Testis (tissue), 3 donors: ENCODE data around the gene WRAP73. TPM values are rescaled to one million over a fixed set of nuclear protein-coding genes. Genes with fewer than 3 reads are reported as not detected.

ENCODE experiments used
- DNase-seq: peaks from one replicate; pipeline ENCODE4 v3.0.0-alpha.2; 2019
- H3K27ac ChIP-seq, 2 donors: fragments of 200-600 bp; sonication (generic); one replicate each; pipeline ENCODE4 v1.5.1; 2019
- H3K27me3 ChIP-seq: fragments of 200-600 bp; sonication (generic); one replicate; pipeline ENCODE4 v1.5.1; 2019
- H3K36me3 ChIP-seq: fragments of 200-600 bp; sonication (generic); one replicate; pipeline ENCODE4 v1.5.1; 2017; ENCODE audit warnings: low read depth; ENCODE audit errors: missing control alignments
- H3K4me1 ChIP-seq: fragments of 200-600 bp; sonication (generic); one replicate; pipeline ENCODE4 v1.5.1; 2019
- H3K4me3 ChIP-seq, 2 donors: fragments of 200-600 bp; sonication (generic); one replicate each; pipeline ENCODE4 v1.5.1; 2017 to 2019
- H3K9me3 ChIP-seq: fragments of 200-600 bp; sonication (generic); one replicate; pipeline ENCODE4 v1.5.1; 2017
- POLR2A ChIP-seq: fragments of 450-650 bp; IDR thresholded peaks from one replicate; pipeline ENCODE4 v1.6.1; 2017; ENCODE audit warnings: antibody characterized with exemption, mild to moderate bottlenecking, moderate library complexity
- WGBS, 2 donors: methylation state at CpG; one replicate each; pipeline ENCODE4 v1.1.5; 2018; 5-methylcytosine and 5-hydroxymethylcytosine counted together
- intact Hi-C: fragments of 100-400 bp; cut with DNase I; formaldehyde crosslinking; loops from one replicate; pipeline ENCODE4 v1.15.1; 2023; ENCODE audit warnings: low total_unique reads
- polyA plus RNA-seq: library from polyadenylated mRNA; stranded (reverse); fragments of 350-450 nt; fragmentation: Illumina TruSeq; extraction: RNeasy Lipid Tissue Mini Kit (QIAGEN cat#74804); gene quantifications from one replicate; pipeline ENCODE4 v1.2.3, GENCODE V29; 2014; ENCODE audit warnings: low read depth, low replicate concordance; ENCODE audit not compliant: insufficient read depth
- total RNA-seq, 2 donors: library from RNA; depleted of rRNA; stranded (reverse); fragments of >200 nt; gene quantifications; one replicate each; pipeline ENCODE4 v1.2.3, GENCODE V29; 2016
- TF ChIP-seq, protein P1 (sequence below), 3 experiments: fragments of 450-650 bp in 2 of 3; fragments of 200-600 bp in 1 of 3; sonication (generic) in 1 of 3; IDR thresholded peaks; one replicate each; pipeline ENCODE4 v1.5.1; 2016 to 2019; ENCODE audit warnings: antibody characterized with exemption in 3 of 3, mild to moderate bottlenecking in 2 of 3, moderate library complexity in 1 of 3

Gene WRAP73
- total and polyA plus RNA-seq, 3 donors from 2014 or later, result 26.1 to 34.2 (median 32.5) TPM

DNA sequence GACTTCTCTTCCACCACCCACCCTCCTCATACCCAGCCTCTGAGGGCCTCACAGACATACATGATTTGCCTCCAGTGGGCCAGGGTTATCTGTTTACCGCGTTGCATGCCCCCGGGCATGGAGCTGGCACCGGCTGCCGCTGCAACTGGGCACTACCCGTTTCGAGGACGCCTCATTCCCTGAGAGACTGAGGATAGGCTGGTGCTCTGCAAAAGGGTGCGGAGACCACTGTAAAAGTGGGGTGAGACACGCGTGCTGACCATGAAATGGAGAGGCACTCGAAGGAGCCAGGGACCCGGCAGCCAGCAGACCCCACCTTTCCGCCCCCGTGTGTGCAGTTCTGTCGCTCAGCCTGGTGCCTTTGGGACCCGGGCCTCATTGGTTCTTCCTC, 23.1 kb upstream of the WRAP73 start:
- Histone ChIP-seq H3K4me1 (no peaks in the 10 kb centered on the region), H3K9me3 (no peaks in the 10 kb centered on the region), H3K27me3 (no peaks in the 10 kb centered on the region), H3K27ac (no peak overlapping the region), H3K36me3 (no peaks in the 10 kb centered on the region), H3K4me3 (no peak overlapping the region)
- intact Hi-C loops, result no loop called here
- 81 to 88% methylated on average over 17 of the region's 17 CpGs for WGBS, 2 donors
- TF ChIP-seq, protein P1, sequence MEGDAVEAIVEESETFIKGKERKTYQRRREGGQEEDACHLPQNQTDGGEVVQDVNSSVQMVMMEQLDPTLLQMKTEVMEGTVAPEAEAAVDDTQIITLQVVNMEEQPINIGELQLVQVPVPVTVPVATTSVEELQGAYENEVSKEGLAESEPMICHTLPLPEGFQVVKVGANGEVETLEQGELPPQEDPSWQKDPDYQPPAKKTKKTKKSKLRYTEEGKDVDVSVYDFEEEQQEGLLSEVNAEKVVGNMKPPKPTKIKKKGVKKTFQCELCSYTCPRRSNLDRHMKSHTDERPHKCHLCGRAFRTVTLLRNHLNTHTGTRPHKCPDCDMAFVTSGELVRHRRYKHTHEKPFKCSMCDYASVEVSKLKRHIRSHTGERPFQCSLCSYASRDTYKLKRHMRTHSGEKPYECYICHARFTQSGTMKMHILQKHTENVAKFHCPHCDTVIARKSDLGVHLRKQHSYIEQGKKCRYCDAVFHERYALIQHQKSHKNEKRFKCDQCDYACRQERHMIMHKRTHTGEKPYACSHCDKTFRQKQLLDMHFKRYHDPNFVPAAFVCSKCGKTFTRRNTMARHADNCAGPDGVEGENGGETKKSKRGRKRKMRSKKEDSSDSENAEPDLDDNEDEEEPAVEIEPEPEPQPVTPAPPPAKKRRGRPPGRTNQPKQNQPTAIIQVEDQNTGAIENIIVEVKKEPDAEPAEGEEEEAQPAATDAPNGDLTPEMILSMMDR (IDR thresholded peaks at IDR 0.05), result no peak
- no peak for TF ChIP-seq POLR2A
- DNase-seq, result no peak

DNA sequence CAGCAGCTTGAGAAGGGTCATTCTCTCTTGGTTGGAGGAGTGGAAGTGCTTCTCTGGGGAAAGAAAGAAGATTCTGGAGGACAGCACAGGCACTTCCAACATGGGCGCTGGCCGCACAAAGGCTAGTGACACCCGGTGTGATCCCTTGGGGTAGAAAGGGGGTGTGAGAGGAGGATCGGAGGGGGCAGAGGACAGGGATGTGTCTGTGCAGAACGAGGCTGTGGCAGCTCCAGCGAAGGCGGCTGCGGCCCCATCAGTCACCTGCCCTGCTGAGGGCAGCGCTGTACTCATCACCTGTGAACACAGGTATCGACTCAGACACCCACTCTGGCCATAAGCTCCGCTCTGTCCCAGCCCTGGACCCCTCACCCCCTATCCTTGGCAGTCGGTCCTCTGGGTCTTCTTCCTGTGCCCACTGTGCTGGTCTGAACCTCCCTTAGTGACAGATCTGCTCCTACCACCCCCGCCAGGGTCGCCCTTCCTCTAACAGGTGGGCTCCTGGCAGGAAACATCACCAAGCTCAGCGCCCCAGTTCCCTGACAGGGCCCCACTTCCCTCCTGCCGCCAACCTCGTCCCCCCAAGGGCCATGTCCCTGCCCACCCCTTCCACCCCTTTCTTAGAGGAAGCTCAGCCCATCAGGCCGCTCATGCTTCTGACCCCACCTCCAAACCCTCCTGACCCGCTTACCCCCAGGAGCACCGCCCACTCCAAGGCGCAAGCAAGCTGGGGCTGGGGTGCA, 22.5 kb upstream of the WRAP73 start:
- Histone ChIP-seq H3K27ac (no peak overlapping the region), H3K4me1 (no peaks in the 10 kb centered on the region), H3K9me3 (no peaks in the 10 kb centered on the region), H3K27me3 (no peaks in the 10 kb centered on the region), H3K36me3 (no peaks in the 10 kb centered on the region), H3K4me3 (no peak overlapping the region)
- TF ChIP-seq, protein P1 (IDR thresholded peaks at IDR 0.05), result no peak
- TF ChIP-seq POLR2A, result no peak
- DNase-seq, result no peak
- intact Hi-C loops, result no loop called here
- WGBS, 2 donors, result 87 to 89% methylated on average over 21 of the region's 21 CpGs

DNA sequence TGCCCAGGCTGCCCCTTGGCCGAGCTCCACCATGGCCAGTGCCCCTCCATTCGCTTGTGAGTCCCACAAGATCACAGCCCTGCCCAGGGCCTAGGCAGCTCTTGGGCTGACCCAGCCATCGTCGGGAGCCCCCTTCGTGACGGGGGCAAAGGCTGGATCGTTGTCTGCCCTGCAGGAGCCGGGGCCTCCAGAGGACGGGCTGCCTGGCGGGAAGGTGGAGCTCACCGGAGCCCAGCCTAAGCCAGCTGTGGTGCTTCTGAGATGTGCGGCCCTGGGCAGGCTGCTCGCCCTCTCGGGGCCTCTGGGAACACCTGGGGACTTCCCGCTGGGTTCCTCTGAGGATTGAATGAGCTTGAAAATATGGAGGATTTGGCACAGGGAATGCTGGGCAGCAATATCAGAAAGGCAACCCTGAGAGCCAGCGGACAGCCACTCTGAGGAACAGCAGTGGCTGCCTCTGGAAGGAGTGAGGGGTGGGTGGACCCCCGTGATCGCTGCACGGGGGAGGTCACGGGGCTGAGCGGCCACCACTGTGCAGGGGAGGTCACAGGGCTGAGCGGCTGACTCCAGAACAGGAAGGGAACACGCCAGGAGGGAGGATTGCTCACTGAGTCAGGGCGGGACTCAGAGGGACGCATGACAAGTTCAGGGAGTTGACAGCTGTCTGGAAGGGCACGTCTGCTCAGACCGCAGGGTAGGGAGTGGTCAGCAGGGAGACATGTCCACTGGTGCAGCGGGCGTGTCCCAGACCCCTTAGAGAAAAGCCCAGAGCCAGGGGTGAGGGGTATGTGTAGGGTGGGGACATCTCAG, 21.7 kb upstream of the WRAP73 start:
- no peak overlapping the region for H3K27ac ChIP-seq
- no peak for DNase-seq
- no peaks in the 10 kb centered on the region for H3K36me3 ChIP-seq
- WGBS, 2 donors, result 70 to 74% methylated on average over 20 to 29 of the region's 29 CpGs
- no peak overlapping the region for H3K4me3 ChIP-seq
- no peaks in the 10 kb centered on the region for H3K4me1 ChIP-seq
- TF ChIP-seq, protein P1 (IDR thresholded peaks at IDR 0.05), result no peak
- TF ChIP-seq POLR2A, result no peak
- no peaks in the 10 kb centered on the region for H3K27me3 ChIP-seq
- intact Hi-C loops, result no loop called here
- no peaks in the 10 kb centered on the region for H3K9me3 ChIP-seq

DNA sequence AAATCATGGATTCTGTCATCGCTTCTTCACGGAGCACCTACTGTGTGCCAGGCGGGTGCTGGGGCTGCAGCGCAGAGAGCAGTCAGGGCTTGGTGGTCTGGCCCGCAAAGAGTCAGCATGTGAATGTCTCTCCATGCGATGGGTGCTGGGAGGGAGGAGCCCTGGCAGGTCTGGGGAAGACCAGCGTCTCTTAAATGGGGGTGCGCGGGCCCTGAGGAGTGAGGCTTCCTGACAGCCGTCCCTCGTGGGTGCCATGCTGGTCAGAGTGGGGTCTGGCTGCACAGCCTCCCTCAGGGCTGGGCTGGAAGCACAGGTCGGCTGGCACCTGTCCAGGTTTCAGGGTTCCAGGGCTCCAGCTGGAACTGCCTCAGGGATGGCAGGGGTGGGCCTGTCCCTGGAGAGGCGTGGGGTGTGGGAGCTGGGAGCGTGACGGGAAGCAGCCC, 20.9 kb upstream of the WRAP73 start:
- no peak for DNase-seq
- Histone ChIP-seq H3K9me3 (no peaks in the 10 kb centered on the region), H3K27me3 (no peaks in the 10 kb centered on the region), H3K4me1 (no peaks in the 10 kb centered on the region), H3K36me3 (no peaks in the 10 kb centered on the region), H3K4me3 (no peak overlapping the region), H3K27ac (no peak overlapping the region)
- TF ChIP-seq POLR2A, result no peak
- TF ChIP-seq, protein P1 (IDR thresholded peaks at IDR 0.05), result no peak
- intact Hi-C loops, result no loop called here
- 83 to 84% methylated on average over 9 to 15 of the region's 15 CpGs for WGBS, 2 donors
